ENCODE measurements around the gene MB. TPM values are rescaled to one million over a fixed set of nuclear protein-coding genes. Genes with fewer than 3 reads are reported as not detected.

MB gene
- total RNA-seq, 1 experiment from 2014 or later: 0.30 TPM

GRCh38 chr22:35649026-35649553, 32.0 kb upstream of the MB start:
- Histone ChIP-seq H3K4me1 (ENCODE audit: insufficient read depth, low read length, poor library complexity, severe bottlenecking) (peaks cover 18% of the 10 kb centered on the region), H3K9me3 (ENCODE audit: low read depth, low read length, poor library complexity, severe bottlenecking) (peaks cover 4% of the 10 kb centered on the region), H3K27ac (ENCODE audit: low read depth, low read length, poor library complexity, severe bottlenecking) (peak overlapping the region; percentile 94), H3K36me3 (ENCODE audit: insufficient read depth, low read length, poor library complexity, severe bottlenecking) (no peaks in the 10 kb centered on the region), H3K27me3 (replicated peaks; ENCODE audit: insufficient read depth, low read depth, low read length, poor library complexity) (no peaks in the 10 kb centered on the region), H3K4me3 (ENCODE audit: low read depth, low read length, poor library complexity, severe bottlenecking) (peak overlapping the region; percentile 53)
- ChIA-PET CTCF (interaction anchor here (0.5 to 1.4 kb wide), 2 partner anchors 18 to 113 kb away, joined by 5 to 6 read pairs; no protein-coding TSS in a partner anchor), POLR2A (ENCODE audit: low non-redundant PET) (no interaction called here)
- intact Hi-C loops (cut with micrococcal nuclease; ENCODE audit: unreplicated experiment): no loop called here
- no TSS peak for BruUV-seq (replicated peaks)
- TF ChIP-seq CTCF (conservative IDR thresholded peaks at IDR 0.05; ENCODE audit: low read depth, low read length) (no peak), EZH2 (IDR thresholded peaks at IDR 0.05; ENCODE audit: borderline replicate concordance, low read depth, low read length, poor library complexity, severe bottlenecking) (no peak)
- no peak for DNase-seq (ENCODE audit: low spot score)

- BruUV-seq (replicated peaks): TSS peak; percentile 74
These were observed 31.2 kb upstream of the MB start, which contains the start of gene APOL6 for GRCh38 chr22:35648066-35649025. APOL6 (plus strand) TSS chr22:35648446; CDS start chr22:35656426, 7,980 bp downstream.

DNA sequence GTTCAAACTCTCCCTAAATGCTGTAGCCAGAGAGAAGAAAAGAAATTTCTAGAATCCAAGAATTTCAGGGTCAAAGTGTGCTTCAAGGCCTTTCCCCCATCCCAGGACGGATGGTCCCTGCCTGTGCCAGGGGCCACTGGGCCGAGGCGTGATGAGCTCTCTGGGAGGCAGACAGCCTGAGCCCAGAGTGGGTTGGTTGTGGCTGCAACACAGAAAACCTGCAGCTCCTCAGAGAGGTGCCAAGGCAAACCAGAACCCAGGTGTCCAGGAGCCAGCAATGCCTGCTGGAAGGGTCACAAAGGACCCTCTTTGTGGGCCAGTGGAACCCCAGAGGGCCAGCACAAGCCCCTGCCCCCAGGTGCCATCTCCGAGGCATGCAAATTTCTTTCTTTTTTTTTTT, 28.5 kb upstream of the MB start:
- Histone ChIP-seq H3K9me3 (ENCODE audit: low read depth, low read length, poor library complexity, severe bottlenecking) (no peaks in the 10 kb centered on the region), H3K36me3 (ENCODE audit: insufficient read depth, low read length, poor library complexity, severe bottlenecking) (no peaks in the 10 kb centered on the region), H3K4me1 (ENCODE audit: insufficient read depth, low read length, poor library complexity, severe bottlenecking) (peaks cover 18% of the 10 kb centered on the region), H3K27me3 (replicated peaks; ENCODE audit: insufficient read depth, low read depth, low read length, poor library complexity) (no peaks in the 10 kb centered on the region), H3K4me3 (ENCODE audit: low read depth, low read length, poor library complexity, severe bottlenecking) (no peak overlapping the region), H3K27ac (ENCODE audit: low read depth, low read length, poor library complexity, severe bottlenecking) (no peak overlapping the region)
- intact Hi-C loops (cut with micrococcal nuclease; ENCODE audit: unreplicated experiment): no loop called here
- BruUV-seq (replicated peaks): no TSS peak
- no peak for DNase-seq (ENCODE audit: low spot score)
- ChIA-PET POLR2A (ENCODE audit: low non-redundant PET) (no interaction called here), CTCF (no interaction called here)
- TF ChIP-seq EZH2 (IDR thresholded peaks at IDR 0.05; ENCODE audit: borderline replicate concordance, low read depth, low read length, poor library complexity, severe bottlenecking): no peak
- no peak for TF ChIP-seq CTCF (conservative IDR thresholded peaks at IDR 0.05; ENCODE audit: low read depth, low read length)

More at GRCh38 chr22:35648066-35649025, 31.2 kb upstream of the MB start, which contains the start of gene APOL6:
- Histone ChIP-seq H3K4me3 (ENCODE audit: low read depth, low read length, poor library complexity, severe bottlenecking) (peak within 1 kb of the TSS; percentile 53), H3K36me3 (ENCODE audit: insufficient read depth, low read length, poor library complexity, severe bottlenecking) (no peaks in the 10 kb centered on the region), H3K4me1 (ENCODE audit: insufficient read depth, low read length, poor library complexity, severe bottlenecking) (peaks cover 18% of the 10 kb centered on the region), H3K27me3 (replicated peaks; ENCODE audit: insufficient read depth, low read depth, low read length, poor library complexity) (no peaks in the 10 kb centered on the region), H3K9me3 (ENCODE audit: low read depth, low read length, poor library complexity, severe bottlenecking) (peaks cover 4% of the 10 kb centered on the region), H3K27ac (ENCODE audit: low read depth, low read length, poor library complexity, severe bottlenecking) (peak within 1 kb of the TSS; percentile 94)
- TF ChIP-seq CTCF (conservative IDR thresholded peaks at IDR 0.05; ENCODE audit: low read depth, low read length): no peak
- no peak for TF ChIP-seq EZH2 (IDR thresholded peaks at IDR 0.05; ENCODE audit: borderline replicate concordance, low read depth, low read length, poor library complexity, severe bottlenecking)
- CTCF ChIA-PET: interaction anchor here (0.5 to 1.4 kb wide), 3 partner anchors 17 to 113 kb away, joined by 3 to 6 read pairs (median 5); no protein-coding TSS in a partner anchor
- peak; percentile 55 for DNase-seq (ENCODE audit: low spot score)
- POLR2A ChIA-PET (ENCODE audit: low non-redundant PET): no interaction called here
- intact Hi-C loops (cut with micrococcal nuclease; ENCODE audit: unreplicated experiment): no loop called here
